ENCODE results near the gene ANKRD60. TPM values are rescaled to one million over a fixed set of nuclear protein-coding genes. Genes with fewer than 3 reads are reported as not detected.

Gene ANKRD60
- total RNA-seq, 1 experiment from 2014 or later: not detected

GRCh38 chr20:58194175-58194791 is 34.2 kb downstream of the ANKRD60 start:
- H2BK5ac ChIP-seq (ENCODE audit: insufficient read length, low read length): no peak overlapping the region
- H3K23me2 ChIP-seq (ENCODE audit: insufficient read length, low read depth, low read length, poor library complexity, severe bottlenecking): no peaks in the 10 kb centered on the region
- H2BK12ac ChIP-seq (ENCODE audit: insufficient read length, low read depth, low read length): no peak overlapping the region
- no peak overlapping the region for H4K5ac ChIP-seq (ENCODE audit: insufficient read length, low read depth, low read length)
- no peak for DNase-seq
- H3K4me2 ChIP-seq (ENCODE audit: insufficient read depth, insufficient read length, low read length): no peak overlapping the region
- no peak overlapping the region for H2BK15ac ChIP-seq (ENCODE audit: low read depth, low read length)
- no CpG with 5 or more reads among the region's 7 CpGs for WGBS (ENCODE audit: extremely low coverage, insufficient read length, low lambda C conversion rate)
- no peak overlapping the region for H2BK20ac ChIP-seq (ENCODE audit: low read depth, low read length, poor library complexity, severe bottlenecking)
- no peak overlapping the region for H3K56ac ChIP-seq (ENCODE audit: insufficient read length, low read depth, low read length)
- H4K20me1 ChIP-seq (ENCODE audit: control insufficient read depth, insufficient read depth, insufficient read length): no peaks in the 10 kb centered on the region
- H4K8ac ChIP-seq (replicated peaks; ENCODE audit: insufficient read length, low read depth, low read length): no peak overlapping the region
- H3K27me3 ChIP-seq (ENCODE audit: insufficient read depth, low read length): no peaks in the 10 kb centered on the region
- no peak overlapping the region for H4K91ac ChIP-seq (ENCODE audit: insufficient read length, low read depth, low read length)
- H3K4me3 Mint-ChIP-seq: no peak overlapping the region
- no peak overlapping the region for H3K23ac ChIP-seq (ENCODE audit: insufficient read length, low read depth, low read length)
- no peak overlapping the region for H3K27ac ChIP-seq (ENCODE audit: insufficient read length, low read depth, low read length)
- peaks cover 5 to 10% of the 10 kb centered on the region in 2 experiments for H3K9me3 Mint-ChIP-seq
- H3K9me3 ChIP-seq (ENCODE audit: control insufficient read depth, low read depth, low read length): no peaks in the 10 kb centered on the region
- TF ChIP-seq, protein P1, sequence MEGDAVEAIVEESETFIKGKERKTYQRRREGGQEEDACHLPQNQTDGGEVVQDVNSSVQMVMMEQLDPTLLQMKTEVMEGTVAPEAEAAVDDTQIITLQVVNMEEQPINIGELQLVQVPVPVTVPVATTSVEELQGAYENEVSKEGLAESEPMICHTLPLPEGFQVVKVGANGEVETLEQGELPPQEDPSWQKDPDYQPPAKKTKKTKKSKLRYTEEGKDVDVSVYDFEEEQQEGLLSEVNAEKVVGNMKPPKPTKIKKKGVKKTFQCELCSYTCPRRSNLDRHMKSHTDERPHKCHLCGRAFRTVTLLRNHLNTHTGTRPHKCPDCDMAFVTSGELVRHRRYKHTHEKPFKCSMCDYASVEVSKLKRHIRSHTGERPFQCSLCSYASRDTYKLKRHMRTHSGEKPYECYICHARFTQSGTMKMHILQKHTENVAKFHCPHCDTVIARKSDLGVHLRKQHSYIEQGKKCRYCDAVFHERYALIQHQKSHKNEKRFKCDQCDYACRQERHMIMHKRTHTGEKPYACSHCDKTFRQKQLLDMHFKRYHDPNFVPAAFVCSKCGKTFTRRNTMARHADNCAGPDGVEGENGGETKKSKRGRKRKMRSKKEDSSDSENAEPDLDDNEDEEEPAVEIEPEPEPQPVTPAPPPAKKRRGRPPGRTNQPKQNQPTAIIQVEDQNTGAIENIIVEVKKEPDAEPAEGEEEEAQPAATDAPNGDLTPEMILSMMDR (conservative IDR thresholded peaks at IDR 0.05): no peak
- no peak overlapping the region for H3K18ac ChIP-seq (ENCODE audit: insufficient read length, low read depth, low read length)
- H2AK5ac ChIP-seq (ENCODE audit: insufficient read length, low read length): no peak overlapping the region
- no peak overlapping the region for H3T11ph ChIP-seq (ENCODE audit: low read length)
- H3K4ac ChIP-seq (ENCODE audit: low read depth, low read length): no peak overlapping the region
- H3K4me1 Mint-ChIP-seq: no peaks in the 10 kb centered on the region
- H3K9ac ChIP-seq (ENCODE audit: extremely low read depth, insufficient read length, low read length): no peak overlapping the region
- no peak overlapping the region; a peak in 1 of 7 replicates for H3K27ac Mint-ChIP-seq
- no peaks in the 10 kb centered on the region for H3K79me1 ChIP-seq (ENCODE audit: insufficient read depth, low read depth, low read length, poor library complexity, severe bottlenecking)
- no peaks in the 10 kb centered on the region for H3K4me1 ChIP-seq (ENCODE audit: insufficient read depth, low read length)
- H3K36me3 Mint-ChIP-seq (ENCODE audit: insufficient read depth in 1 of 3, low read depth in 3 of 3): no peaks in the 10 kb centered on the region; a peak in 2 of 7 replicates
- peaks cover 27% of the 10 kb centered on the region for H3K27me3 Mint-ChIP-seq (ENCODE audit: low read depth)
- H2AFZ ChIP-seq (ENCODE audit: low read length): no peak overlapping the region
- no peaks in the 10 kb centered on the region for H3K79me2 ChIP-seq (ENCODE audit: insufficient read depth, low read length)
- no peak overlapping the region for H2BK120ac ChIP-seq (ENCODE audit: low read depth, low read length, poor library complexity, severe bottlenecking)
- H3K14ac ChIP-seq (ENCODE audit: insufficient read depth, low read length): no peak overlapping the region
